ENCODE data around the gene TMEM108.

The TMEM108 gene

DNA sequence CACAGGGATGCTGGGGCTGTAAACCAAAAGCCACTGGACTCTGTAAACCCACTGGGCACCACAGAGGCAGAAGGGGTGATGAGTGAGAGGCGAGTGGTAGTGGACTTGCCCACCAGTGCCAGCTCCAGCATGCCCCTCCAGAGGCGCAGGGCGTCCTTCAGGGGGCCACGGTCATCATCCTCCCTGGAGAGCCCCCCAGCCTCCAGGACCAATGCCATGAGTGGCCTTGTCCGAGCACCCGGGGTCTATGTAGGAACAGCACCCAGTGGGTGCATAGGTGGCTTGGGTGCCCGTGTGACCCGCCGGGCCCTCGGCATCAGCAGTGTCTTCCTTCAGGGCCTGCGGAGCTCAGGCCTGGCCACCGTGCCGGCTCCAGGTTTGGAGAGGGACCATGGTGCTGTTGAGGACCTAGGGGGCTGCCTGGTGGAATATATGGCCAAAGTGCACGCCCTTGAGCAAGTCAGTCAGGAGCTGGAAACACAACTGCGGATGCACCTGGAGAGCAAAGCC, 361.9 kb downstream of the TMEM108 start, which contains the start of gene BFSP2:
Gene BFSP2 (plus strand): TSS at position 51 of the 510 bp plus-strand sequence. CDS start 28 bp downstream, at position 79.
- intact Hi-C loops (cut with DNase I): no loop called here
- DNase-seq: no peak

- intact Hi-C loops (cut with DNase I): no loop called here
- DNase-seq: peak in 5 of 10 donors; percentile 52 to 88 (median 61)
Observed at GRCh38 chr3:133401374-133402135, 363.4 kb downstream of the TMEM108 start.

DNA sequence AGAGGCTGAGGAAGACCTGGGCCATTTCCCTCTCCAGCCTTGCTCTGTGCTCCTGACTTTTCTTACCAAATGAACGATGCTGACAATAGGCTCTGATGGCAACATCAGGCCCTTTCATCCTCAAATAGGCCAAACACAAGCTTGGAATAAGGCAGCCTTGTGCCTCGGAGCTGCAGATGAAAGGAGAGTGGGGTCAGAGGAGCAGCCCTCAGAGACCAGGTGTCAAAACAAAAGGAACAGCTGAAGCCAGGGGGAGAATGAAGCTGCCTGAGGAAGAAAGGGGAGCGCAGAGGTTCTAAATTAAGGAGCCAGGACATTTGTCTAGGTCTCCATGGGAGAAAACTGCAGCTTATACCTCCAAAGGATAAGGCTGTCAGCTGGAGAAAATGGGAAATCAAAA, 366.7 kb downstream of the TMEM108 start:
- DNase-seq: no peak

DNA sequence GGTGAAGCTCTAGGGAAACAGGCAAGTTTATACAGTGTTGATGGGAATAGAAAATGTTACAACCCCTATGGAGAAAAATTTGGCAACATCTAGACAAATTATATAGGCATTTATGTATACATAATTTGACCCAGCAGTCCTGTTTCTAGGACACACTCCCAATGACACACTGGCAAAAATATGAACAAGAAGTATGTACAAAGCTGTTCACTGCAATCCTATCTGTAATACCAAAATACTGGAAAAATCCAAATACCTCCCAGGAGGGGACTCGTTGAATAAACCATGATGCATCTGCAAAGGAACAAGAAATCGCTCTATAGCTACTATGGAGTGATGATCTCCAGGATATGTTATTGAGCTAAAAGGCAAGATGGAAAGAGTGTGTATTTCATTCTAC, 370.2 kb downstream of the TMEM108 start:
- no peak for DNase-seq
- intact Hi-C loops (cut with DNase I): no loop called here

More for the DNA sequence above, 366.7 kb downstream of the TMEM108 start:
- intact Hi-C loops (cut with DNase I): no loop called here

DNA sequence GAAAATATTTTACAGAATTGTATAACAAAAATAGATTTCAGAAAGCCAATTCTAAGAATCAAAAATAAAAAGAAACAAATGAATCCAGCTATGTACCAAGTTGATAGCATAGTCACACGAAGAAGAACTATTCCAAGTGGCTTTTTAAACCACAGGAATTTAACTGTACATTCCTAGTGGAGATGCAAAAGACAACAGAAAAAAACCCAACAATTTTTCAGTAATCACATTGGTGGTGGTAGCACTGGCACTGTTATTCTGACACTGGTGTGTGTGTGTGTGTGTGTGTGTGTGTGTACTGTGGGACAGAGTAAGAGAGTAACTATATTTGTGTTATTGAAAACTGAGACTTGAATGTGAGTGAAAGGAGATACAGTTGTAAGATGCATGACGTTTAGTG, 370.8 kb downstream of the TMEM108 start:
- intact Hi-C loops (cut with DNase I): no loop called here
- no peak for DNase-seq

DNA sequence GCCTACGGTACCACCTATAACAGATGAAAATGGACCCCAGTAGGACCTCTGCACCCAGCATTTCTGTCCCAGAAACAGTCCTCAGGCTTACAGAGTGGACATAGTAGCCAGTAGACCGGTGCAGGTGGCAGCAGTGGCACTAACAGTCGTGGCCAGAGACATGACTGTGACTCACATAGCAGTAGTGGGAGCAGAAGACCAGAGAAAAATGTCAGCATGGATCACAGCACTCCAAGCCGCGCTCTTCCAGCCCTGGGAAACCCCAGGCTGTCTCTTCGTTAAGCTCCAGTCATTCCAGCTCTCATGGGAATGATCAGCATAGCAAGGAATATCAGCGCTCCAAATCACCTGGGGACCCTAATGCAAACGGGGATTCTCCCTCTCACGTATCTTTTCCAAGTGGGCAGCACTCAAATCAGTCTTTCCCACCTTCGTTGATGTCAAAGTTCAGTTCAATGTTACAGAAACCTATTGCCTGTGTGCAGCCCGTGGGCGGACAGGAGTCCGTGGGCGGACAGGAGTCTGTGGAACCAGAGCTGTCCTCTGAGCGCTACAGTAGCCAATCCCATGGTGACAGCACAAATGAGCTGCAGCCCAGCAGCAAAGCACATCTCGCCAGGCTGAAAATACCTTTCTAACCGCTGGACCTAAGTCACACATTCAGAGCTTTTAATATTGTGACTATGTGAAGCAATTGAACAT, 372.2 kb downstream of the TMEM108 start:
- intact Hi-C loops (cut with DNase I): no loop called here
- DNase-seq: no peak

DNA sequence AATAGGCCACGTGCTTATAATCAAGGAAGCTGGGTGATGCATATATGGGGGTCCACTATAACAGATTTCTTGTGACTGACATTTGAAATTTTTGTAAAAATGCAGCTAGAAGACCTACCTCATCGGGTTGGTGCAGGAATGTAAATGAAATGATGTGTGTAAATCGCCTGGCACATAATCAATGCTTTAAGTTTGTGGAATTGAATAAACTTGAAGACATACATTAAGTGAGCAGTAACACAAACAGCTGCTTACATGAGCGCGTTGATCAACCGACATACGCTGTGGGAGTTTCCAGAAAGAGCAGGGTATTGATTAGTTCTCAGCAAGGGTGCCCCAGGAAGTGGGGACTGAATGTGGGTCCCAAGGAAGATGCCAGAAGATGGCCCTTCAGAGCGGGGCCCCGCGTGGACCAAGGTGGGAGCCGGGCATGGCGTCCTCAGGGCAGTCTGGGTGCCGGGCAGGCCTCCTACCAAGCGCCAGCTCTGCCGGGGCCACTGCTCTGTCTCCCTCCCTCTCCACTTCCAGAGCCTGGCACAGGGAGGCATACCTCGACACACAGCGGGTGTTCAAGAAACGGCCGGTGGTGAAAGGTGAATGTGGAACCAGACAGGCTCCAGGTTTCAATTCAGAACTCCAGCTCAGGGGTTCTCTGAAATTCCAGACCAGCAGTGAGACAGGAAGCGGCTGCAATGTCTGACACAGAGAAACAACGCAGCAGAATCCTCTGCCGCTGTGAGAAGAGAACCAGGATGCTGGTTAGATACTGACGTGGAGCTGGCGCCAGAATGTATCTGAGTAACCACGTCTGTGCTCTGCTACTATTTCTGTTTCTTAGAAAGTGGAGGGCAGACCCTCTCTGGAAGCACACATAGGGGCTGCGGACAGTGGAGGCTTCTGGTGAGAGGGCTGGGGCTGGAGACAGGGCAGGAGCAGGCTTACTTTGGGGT, 374.3 kb downstream of the TMEM108 start:
- intact Hi-C loops (cut with DNase I): no loop called here
- peak in 2 of 10 donors; percentile 74 to 87 for DNase-seq

DNA sequence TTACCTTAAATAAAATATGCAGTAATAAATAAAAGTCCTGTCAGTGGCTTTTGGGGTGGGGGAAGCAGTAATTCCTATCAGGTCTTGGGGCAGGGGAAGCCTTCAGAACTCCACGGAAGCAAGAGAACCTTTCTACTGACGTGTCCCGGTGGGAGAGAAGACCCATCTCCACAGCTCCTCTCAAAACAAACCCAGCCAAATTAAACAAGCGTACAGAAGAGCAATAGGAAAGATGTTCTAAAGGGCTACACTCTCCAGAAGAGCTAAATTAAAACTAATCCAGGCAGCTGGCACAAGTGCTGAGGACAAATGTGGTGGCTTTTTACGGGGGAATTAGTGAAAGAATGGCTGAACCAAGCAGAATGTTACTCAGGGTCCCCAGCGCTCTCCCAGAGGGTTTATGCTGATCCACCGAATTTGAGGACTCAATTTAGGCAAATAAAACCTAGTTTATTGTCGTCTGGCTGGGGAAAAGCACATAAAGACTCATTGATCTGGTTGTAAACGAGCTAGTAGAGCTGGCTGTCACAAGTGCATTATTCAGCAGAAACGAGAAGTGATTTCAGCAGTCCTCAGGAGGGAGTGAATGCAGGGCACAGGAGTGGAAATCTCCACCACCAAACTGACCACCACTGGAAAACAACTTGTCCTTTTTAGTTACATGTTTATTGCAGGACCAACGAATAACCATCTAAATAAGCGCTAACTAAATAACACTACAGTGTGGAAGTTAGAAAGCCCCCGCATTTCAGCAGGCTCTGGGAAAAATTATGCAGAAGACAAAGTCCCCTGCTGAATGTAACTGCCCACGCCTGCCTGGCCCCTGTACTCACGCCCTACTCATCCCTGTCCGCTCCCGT, 375.2 kb downstream of the TMEM108 start:
- intact Hi-C loops (cut with DNase I): no loop called here
- DNase-seq: peak in 1 of 10 donors; percentile 86

DNA sequence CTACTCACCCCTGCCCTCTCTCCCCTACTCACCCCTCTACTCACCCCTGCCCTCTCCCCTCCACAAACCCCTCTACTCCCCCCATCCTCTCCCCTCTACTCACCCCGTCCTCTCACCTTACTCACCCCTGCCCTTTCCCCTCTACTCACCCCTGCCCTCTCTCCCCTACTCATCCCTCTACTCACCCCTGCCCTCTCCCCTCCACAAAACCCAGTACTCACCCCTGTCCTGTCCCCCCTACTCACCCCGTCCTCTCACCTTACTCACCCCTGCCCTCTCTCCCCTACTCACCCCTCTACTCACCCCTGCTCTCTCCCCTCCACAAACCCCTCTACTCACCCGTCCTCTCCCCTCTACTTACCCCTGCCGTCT, 375.8 kb downstream of the TMEM108 start:
- DNase-seq: no peak
- intact Hi-C loops (cut with DNase I): no loop called here

GRCh38 chr3:133418361-133418760, 380.2 kb downstream of the TMEM108 start:
- peak in 2 of 10 donors; percentile 57 to 69 for DNase-seq
- intact Hi-C loops (cut with DNase I): no loop called here

DNA sequence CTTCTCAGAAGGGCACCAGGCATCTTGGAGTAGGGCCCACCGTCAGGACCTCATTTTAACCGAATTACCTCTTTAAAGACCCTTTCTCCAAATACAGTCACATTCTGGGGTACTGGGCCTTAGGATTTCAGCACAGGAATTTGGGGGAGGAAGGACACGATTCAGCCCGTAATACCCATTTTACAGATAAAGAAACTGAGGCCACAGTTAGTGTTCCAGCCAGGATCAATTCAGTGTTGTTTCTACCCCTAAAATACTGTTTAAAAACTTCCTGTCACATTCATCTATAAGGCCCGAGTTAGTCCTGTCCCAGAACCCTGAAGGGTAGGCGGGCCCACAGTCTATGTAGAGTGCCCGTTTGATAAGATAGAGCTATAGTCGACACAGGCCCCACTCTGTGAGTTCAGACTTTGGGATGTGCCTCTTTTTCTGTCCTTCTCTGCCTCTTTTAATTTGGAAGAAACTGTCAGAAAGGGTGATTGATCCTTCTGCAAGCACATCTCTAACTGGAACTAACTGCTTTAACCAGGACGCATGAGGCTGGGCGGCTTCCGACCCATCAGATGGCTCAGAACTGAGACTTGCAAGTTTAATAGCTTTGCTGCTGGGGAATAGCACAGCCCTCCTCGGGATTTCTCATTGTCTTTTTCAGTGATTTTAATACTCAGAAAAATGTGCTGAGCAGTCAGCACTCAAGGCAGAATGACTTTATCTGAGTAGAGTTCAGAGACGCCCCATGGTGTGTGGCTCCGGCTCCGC, 381.1 kb downstream of the TMEM108 start:
- intact Hi-C loops (cut with DNase I): no loop called here
- DNase-seq: peak in 1 of 10 donors; percentile 24

DNA sequence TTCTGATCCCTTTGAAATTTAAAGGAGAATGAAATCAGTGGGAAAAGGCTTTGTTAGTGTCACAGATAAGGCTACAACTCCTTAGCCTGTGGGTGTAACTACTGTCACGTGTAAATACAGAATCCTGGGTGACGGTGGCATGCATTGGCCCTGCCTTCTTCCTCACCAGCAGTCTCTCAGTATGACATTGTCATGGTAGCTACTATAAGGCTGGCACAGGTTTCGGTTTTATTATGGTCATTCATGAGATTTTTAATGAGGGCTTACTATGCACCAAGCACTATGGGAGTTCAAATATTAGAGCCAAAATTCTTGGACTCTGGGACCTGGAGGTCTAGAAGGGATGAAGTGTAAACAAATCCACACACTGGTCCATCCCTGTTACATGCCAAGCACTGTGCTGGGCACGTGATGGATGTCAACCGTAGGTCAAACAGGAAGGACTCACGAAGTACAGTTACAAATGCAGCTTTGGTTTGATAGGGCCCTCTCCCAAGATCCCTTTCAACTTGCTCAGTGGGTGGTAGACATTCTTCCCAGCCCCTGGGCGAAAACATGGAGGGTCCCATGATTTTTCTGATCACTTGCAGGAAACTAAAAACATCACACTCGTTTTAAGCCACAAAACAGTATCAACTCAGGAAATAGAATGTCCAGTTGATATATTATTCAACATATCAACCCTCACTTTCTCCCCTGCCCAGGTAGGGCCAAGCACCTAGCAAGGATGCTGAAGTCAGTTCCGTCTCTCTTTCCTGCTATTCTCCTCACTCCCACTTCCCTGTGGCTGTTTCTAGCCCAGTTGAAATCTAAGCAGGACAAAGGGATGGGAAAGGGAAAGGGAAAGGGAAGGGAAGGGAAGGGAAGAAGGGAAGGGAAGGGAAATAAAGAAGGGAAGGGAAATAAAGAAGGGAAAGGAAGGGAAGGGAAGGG, 387.0 kb downstream of the TMEM108 start:
- no peak for DNase-seq
- intact Hi-C loops (cut with DNase I): no loop called here

GRCh38 chr3:133425898-133426297, 387.7 kb downstream of the TMEM108 start:
- intact Hi-C loops (cut with DNase I): no loop called here
- DNase-seq: no peak

DNA sequence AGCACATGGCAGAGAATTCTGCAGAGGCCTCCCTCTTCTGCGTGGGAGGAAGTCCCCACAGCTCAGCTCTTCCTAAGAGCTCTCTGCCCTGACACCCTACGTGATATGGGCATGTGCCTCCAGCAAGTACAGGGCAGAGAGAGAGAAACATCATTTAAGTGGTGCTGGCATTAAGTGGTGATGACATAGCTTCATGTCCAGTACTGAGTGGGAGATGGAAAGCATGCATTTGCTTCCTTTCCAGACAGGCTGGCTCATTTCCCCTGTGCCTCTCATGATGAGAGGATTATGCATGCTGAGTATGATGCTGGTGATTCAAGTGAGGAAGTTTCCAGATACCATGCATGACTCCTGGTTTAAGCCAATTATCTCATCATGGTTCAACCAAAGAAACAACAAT, 388.5 kb downstream of the TMEM108 start:
- intact Hi-C loops (cut with DNase I): no loop called here

DNA sequence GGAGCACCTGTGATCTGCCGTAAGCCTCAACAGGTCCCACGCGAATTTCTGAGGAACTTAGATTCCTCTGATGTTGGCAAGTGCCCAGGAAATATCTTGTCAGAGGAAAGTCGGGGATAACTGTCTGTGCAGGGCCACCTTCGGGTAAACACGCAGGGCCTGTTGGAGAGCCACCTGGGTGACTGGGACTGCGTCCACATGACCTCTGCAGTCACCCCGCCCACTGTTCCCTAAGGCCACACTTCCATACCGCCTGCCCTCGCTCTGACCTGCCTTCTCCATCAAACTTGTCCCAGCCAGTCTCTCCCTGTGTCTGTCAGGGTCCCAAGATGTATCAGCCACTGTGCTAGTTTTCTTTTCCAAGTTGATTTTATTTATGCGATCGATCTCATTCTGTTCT, 390.4 kb downstream of the TMEM108 start:
- no peak for DNase-seq

More for the DNA sequence above, 388.5 kb downstream of the TMEM108 start:
- DNase-seq: no peak

DNA sequence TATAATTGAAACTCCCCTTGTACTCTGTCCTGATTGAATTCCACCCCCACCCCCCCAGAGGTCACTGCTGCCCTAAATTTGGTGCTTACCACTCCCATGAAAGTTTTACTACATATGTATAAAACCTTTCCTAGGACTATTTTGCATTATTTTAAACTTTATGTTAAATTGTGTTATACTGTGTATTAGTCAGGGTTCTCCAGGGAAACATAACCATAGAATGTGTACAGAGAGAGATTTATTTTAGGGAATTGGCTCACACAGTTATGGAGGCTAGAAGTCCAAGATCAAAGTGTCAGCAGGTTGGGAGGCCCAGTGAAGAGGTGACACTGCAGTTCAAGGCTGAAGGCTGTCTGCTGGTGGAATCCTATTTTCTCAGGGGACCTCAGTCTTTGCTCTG, 390.9 kb downstream of the TMEM108 start:
- intact Hi-C loops (cut with DNase I): no loop called here
- DNase-seq: no peak

More for the DNA sequence above, 390.4 kb downstream of the TMEM108 start:
- intact Hi-C loops (cut with DNase I): no loop called here

GRCh38 chr3:133439563-133439962, 401.4 kb downstream of the TMEM108 start:
- no peak for DNase-seq
- intact Hi-C loops (cut with DNase I): no loop called here

- DNase-seq: no peak
- intact Hi-C loops (cut with DNase I): loop anchor here (10.0 kb wide), 1 partner anchor 124 kb away; no protein-coding TSS in a partner anchor
Observed at GRCh38 chr3:133440652-133441051, 402.5 kb downstream of the TMEM108 start.
